ENCODE measurements around the gene PYCR2.

GRCh38 chr1:225962440-225962975 lies 38.5 kb upstream of the PYCR2 start:
- TF ChIP-seq TAF1 (IDR thresholded peaks at IDR 0.05; ENCODE audit: borderline replicate concordance, insufficient read depth, low read length) (no peak), POLR2AphosphoS5 (IDR thresholded peaks at IDR 0.05; ENCODE audit: low read depth, low read length) (no peak)

Data from PFSK-1 (cell line).